Esophagus muscularis mucosa (tissue), 4 donors: ENCODE measurements around the gene GABRB3. TPM values are rescaled to one million over a fixed set of nuclear protein-coding genes. Genes with fewer than 3 reads are reported as not detected.

Experiments
- DNase-seq: peaks from one replicate; pipeline ENCODE4 v3.0.0-alpha.2; 2017; ENCODE audit errors: extremely low spot score
- H3K27ac ChIP-seq, 4 donors: fragments of 200-600 bp; sonication (generic); replicated peaks in 1 of 4; 1 replicate in 3 of 4; 2 replicates in 1 of 4; pipeline ENCODE4 v1.5.1; 2016 to 2019; ENCODE audit warnings: mild to moderate bottlenecking in 1 of 4
- H3K27me3 ChIP-seq, 4 donors: fragments of 200-600 bp; sonication (generic); one replicate each; pipeline versions ENCODE4 v1.5.1 to v1.6.0; 2016 to 2019
- H3K36me3 ChIP-seq, 4 donors: fragments of 200-600 bp; sonication (generic); one replicate each; pipeline ENCODE4 v1.5.1; 2016 to 2019
- H3K4me1 ChIP-seq, 4 donors: fragments of 200-600 bp; sonication (generic); one replicate each; pipeline ENCODE4 v1.5.1; 2016 to 2019
- H3K4me3 ChIP-seq, 4 donors: fragments of 200-600 bp; sonication (generic); 1 replicate in 2 of 4; 2 replicates in 2 of 4; pipeline ENCODE4 v1.5.1; 2016 to 2019; ENCODE audit warnings: mild to moderate bottlenecking in 4 of 4, moderate library complexity in 1 of 4
- H3K9me3 ChIP-seq, 4 donors: fragments of 200-600 bp; sonication (generic); 1 replicate in 3 of 4; 2 replicates in 1 of 4; pipeline ENCODE4 v1.5.1; 2016 to 2019
- EP300 ChIP-seq: sonication (generic); formaldehyde crosslinking; IDR thresholded peaks from one replicate; pipeline ENCODE4 v1.6.1; 2017; ENCODE audit warnings: antibody characterized with exemption
- POLR2A ChIP-seq: fragments of 450-650 bp; IDR thresholded peaks from one replicate; pipeline ENCODE4 v1.6.1; 2017; ENCODE audit warnings: antibody characterized with exemption, moderate library complexity, mild to moderate bottlenecking, low read depth
- POLR2AphosphoS5 ChIP-seq, 2 donors: sonication (generic); formaldehyde crosslinking; IDR thresholded peaks; one replicate each; pipeline ENCODE4 v1.6.1; 2017; ENCODE audit warnings: antibody characterized with exemption in 2 of 2
- WGBS: methylation state at CpG from one replicate; pipeline ENCODE4 v1.1.5; 2018; 5-methylcytosine and 5-hydroxymethylcytosine counted together
- intact Hi-C: fragments of 100-400 bp; cut with DNase I; formaldehyde crosslinking; loops from one replicate; pipeline ENCODE4 v1.15.1; 2023
- total RNA-seq, 4 donors: library from RNA; depleted of rRNA; stranded (reverse); fragments of >200 nt; gene quantifications; one replicate each; pipeline versions ENCODE4 v1.1.0 to v1.2.1, GENCODE V29; 2016
- TF ChIP-seq, protein P1 (sequence below), 3 experiments: fragments of 200-600 bp in 2 of 3; fragments of 450-650 bp in 1 of 3; sonication (generic) in 2 of 3; IDR thresholded peaks; one replicate each; pipeline ENCODE4 v1.5.1; 2017 to 2019; ENCODE audit warnings: antibody characterized with exemption in 3 of 3, mild to moderate bottlenecking in 2 of 3, moderate library complexity in 1 of 3

Gene GABRB3
- total RNA-seq, 4 donors from 2014 or later = 3.0 to 7.9 (median 4.2) TPM

DNA sequence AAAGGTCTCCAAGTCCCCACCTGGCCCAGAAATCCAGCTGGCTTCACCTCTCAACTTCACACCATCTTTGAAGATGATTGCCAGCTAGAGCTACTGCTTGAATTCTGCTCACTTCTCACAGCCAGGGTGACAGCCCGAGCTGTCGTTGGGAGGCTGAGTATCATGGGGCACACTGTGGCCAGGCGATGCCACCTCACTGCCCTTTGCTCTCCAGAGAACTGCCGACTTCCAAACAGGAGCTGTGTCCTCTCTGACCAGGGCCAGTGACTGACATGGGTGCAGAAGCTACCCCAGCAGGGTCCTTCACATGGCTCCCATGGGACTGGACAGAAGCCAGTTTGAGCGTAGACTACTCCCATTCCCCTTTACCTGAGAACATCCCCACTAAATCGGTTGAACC lies 254.0 kb downstream of the GABRB3 start:
- Histone ChIP-seq H3K4me1 (no peaks in the 10 kb centered on the region), H3K4me3 (no peak overlapping the region), H3K27ac (no peak overlapping the region), H3K27me3 (no peaks in the 10 kb centered on the region), H3K36me3 (no peaks in the 10 kb centered on the region), H3K9me3 (no peaks in the 10 kb centered on the region)
- TF ChIP-seq EP300 (no peak), POLR2A (no peak), POLR2AphosphoS5 (IDR thresholded peaks at IDR 0.05) (no peak)
- TF ChIP-seq, protein P1, sequence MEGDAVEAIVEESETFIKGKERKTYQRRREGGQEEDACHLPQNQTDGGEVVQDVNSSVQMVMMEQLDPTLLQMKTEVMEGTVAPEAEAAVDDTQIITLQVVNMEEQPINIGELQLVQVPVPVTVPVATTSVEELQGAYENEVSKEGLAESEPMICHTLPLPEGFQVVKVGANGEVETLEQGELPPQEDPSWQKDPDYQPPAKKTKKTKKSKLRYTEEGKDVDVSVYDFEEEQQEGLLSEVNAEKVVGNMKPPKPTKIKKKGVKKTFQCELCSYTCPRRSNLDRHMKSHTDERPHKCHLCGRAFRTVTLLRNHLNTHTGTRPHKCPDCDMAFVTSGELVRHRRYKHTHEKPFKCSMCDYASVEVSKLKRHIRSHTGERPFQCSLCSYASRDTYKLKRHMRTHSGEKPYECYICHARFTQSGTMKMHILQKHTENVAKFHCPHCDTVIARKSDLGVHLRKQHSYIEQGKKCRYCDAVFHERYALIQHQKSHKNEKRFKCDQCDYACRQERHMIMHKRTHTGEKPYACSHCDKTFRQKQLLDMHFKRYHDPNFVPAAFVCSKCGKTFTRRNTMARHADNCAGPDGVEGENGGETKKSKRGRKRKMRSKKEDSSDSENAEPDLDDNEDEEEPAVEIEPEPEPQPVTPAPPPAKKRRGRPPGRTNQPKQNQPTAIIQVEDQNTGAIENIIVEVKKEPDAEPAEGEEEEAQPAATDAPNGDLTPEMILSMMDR (IDR thresholded peaks at IDR 0.05) = no peak
- intact Hi-C loops = no loop called here
- DNase-seq = no peak
- WGBS = 81% methylated on average over 4 of the region's 6 CpGs

DNA sequence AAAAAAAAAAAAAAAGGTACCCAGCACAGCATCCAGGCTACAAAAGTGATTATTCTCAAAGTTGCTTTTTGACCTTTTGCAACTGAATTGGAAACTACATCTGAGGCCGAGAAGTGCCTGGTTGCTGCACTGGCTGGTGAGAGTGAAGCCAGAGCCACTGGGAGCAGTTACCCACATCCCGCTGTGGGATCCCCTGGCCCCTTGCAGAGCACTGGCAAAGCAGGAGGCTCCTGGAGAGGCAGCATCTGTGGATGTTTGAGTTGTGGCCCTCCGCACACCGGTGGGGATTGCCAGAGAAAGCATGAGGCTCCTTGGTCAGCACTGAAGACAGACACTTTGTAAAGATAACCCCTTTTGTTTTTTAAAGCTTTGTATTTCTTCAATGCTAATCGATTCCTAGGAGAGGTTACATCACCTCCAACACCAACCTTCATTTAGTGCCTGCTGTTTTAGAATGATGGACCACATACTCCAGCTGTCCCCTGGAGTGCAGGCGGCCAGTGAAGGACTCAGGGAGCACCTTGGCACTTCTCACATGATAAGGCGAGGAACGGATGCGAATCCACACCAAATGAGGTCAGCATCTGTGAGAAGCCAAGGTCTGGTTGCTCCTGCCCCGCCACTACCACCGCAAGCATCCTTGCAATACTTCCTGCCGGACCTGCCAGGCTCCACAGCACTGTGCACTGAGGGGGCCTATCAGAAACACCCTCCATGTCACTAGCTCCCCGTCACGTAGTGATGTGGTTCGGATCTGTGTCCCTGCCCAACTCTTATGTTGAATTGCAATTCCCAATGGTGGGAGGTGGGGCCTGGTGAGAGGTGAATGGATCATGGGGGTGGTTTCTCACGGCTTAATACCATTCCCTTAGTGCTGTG lies 256.5 kb downstream of the GABRB3 start:
- intact Hi-C loops = no loop called here
- H3K4me1 ChIP-seq = no peaks in the 10 kb centered on the region
- H3K4me3 ChIP-seq = no peak overlapping the region
- 90% methylated on average over 16 of the region's 16 CpGs for whole genome bisulfite sequencing
- no peak for DNase-seq
- no peak for TF ChIP-seq POLR2AphosphoS5 (IDR thresholded peaks at IDR 0.05)
- no peak for TF ChIP-seq POLR2A
- TF ChIP-seq, protein P1 (IDR thresholded peaks at IDR 0.05) = no peak
- no peak for TF ChIP-seq EP300
- H3K36me3 ChIP-seq = no peaks in the 10 kb centered on the region
- peaks cover 0 to 7% (median 0%) of the 10 kb centered on the region in 4 donors for H3K9me3 ChIP-seq
- no peak overlapping the region for H3K27ac ChIP-seq
- no peaks in the 10 kb centered on the region for H3K27me3 ChIP-seq

DNA sequence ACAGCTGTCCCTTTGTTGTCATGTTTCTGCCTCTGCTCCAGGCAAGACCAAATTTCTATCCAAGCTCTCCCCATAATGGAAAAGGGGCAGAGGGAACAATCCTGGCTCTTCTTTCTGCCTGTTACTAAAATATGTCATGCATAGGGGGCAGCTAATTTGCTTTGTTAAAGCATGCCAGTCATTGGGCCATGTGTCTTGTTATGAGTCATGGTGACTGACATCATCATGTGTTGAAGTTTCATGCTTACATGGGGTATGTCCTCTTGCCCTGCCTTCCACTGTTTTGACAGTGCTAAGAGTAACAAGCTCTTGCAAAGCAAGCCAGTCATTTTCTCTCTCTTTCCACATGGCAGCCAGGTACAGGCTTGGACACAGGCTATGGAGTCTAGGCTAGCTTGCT lies 268.9 kb downstream of the GABRB3 start:
- Histone ChIP-seq H3K27ac (no peak overlapping the region), H3K4me1 (no peaks in the 10 kb centered on the region), H3K4me3 (no peak overlapping the region), H3K36me3 (no peaks in the 10 kb centered on the region), H3K27me3 (no peaks in the 10 kb centered on the region), H3K9me3 (no peaks in the 10 kb centered on the region)
- no peak for DNase-seq
- intact Hi-C loops = no loop called here
- no peak for TF ChIP-seq POLR2A
- TF ChIP-seq POLR2AphosphoS5 (IDR thresholded peaks at IDR 0.05) = no peak
- TF ChIP-seq, protein P1 (IDR thresholded peaks at IDR 0.05) = no peak
- no peak for TF ChIP-seq EP300

Other genes starting within 250 kb of the GABRB3 start
- 100 to 1,000 TPM in 1 of 4 donors, 10 to 100 TPM in 3; 10.3 to 103 (median 38.0) TPM for gene GABRA5, start 94.0 kb upstream of the GABRB3 start, total RNA-seq
- gene GABRG3, start 198.1 kb upstream of the GABRB3 start, total RNA-seq = not detected